AG10803 (cell line): ENCODE measurements around the gene PTPN13.

Source experiments
- DNase-seq: peaks from one replicate; pipeline ENCODE4 v3.0.0; 2010; ENCODE audit warnings: low read depth
- H3K4me3 ChIP-seq: 2 replicates; pipeline ENCODE4 v1.5.1; 2011; ENCODE audit warnings: mild to moderate bottlenecking, low read length, control low read depth
- TF ChIP-seq, protein P1 (sequence below): conservative IDR thresholded peaks from 2 replicates; pipeline ENCODE4 v1.5.1; 2011; ENCODE audit warnings: mild to moderate bottlenecking, low read length, control low read depth, inconsistent platforms

PTPN13 gene

DNA sequence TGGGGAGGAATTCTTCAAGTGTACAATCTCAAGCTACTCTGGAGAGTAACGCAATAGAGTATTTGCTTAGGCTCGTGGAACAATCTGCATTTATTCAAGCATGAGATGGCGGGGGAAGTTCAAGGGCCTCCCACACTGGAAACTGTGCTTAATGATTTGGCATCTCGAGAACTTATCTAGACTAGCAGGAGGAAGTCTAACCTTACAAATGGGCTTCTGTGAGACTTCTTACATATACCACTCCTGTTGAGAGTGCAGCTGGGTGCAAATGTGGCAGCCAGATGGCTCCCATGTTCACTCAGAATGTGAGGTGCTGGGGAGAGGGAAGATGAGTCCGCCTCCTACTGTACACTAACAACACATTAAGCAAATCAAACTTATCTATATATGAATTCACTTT is 29.3 kb upstream of the PTPN13 start:
- DNase-seq, result peak; percentile 9

DNA sequence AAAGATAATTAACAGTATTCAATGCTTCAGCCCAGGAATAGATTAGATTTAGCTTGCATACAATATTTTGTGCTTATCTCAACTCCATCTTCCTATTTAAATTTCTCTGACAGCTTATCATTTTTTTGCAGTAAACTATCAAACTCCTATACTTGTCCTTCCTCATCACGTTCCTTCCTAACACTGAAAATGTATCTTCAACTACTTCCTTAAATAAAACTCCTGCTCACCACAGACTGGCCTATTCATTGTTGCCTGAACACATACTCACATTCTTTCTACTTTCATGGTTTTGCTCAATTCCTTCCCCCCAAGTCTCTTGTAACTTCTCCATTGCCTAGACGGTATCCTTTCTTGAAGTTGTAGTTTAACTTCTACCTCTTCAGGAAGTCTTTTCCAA is 28.5 kb upstream of the PTPN13 start:
- no peak for DNase-seq
- TF ChIP-seq, protein P1, sequence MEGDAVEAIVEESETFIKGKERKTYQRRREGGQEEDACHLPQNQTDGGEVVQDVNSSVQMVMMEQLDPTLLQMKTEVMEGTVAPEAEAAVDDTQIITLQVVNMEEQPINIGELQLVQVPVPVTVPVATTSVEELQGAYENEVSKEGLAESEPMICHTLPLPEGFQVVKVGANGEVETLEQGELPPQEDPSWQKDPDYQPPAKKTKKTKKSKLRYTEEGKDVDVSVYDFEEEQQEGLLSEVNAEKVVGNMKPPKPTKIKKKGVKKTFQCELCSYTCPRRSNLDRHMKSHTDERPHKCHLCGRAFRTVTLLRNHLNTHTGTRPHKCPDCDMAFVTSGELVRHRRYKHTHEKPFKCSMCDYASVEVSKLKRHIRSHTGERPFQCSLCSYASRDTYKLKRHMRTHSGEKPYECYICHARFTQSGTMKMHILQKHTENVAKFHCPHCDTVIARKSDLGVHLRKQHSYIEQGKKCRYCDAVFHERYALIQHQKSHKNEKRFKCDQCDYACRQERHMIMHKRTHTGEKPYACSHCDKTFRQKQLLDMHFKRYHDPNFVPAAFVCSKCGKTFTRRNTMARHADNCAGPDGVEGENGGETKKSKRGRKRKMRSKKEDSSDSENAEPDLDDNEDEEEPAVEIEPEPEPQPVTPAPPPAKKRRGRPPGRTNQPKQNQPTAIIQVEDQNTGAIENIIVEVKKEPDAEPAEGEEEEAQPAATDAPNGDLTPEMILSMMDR, result no peak
- H3K4me3 ChIP-seq, result no peak overlapping the region

More for the DNA sequence above, 29.3 kb upstream of the PTPN13 start:
- no peak overlapping the region for H3K4me3 ChIP-seq
- TF ChIP-seq, protein P1, result no peak

DNA sequence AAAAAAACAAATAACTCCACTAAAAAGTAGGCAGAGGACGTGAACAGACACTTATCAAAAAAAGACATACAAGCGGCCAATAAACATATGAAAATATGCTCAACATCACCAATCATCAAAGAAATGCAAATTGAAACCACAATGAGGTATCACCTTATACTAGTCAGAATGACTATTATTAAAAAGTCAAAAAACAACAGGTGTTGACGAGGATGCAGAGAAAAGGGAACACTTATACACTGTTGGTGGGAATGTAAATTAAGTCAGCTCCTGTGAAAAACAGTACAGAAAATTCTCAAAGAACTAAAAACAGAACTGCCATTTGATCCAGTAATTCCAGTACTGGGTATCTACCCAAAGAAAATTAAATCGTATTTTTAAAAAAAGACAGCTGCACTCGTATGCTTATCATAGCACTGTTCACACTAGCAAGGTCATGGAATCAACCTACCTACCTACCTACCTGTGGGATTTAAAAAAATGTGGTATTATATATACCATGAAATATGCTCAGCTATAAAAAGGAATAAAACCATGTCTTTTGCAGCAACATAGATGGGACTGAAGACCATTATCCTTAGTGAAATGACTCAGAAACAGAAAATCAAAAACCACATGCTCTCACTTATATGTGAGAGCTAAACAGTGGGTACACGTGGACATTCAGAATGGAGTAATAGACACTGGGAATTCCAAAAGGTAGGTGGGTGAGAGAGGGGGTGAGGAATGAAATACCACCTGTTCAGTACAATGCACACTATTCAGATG is 24.8 kb upstream of the PTPN13 start:
- TF ChIP-seq, protein P1, result no peak
- H3K4me3 ChIP-seq, result no peak overlapping the region

DNA sequence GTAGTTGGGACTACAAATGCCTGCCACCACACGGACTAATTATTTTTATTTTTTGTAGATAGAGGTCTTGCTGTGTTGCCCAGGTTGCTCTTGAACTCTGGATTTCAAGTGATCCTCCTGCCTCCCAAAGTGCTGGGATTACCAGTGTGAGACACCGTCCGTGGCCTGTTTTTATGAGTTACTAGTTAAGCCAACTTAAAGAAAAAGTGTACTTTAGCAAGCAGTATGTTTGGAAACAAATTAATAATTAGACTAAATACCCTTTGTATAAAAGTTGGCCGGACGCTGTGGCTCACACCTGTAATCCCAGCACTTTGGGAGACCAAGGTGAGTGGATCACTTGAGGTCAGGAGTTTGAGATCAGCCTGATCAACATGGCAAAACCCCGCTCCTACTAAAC is 14.2 kb upstream of the PTPN13 start:
- no peak overlapping the region for H3K4me3 ChIP-seq
- TF ChIP-seq, protein P1, result no peak
- DNase-seq, result no peak

More for the DNA sequence above, 24.8 kb upstream of the PTPN13 start:
- DNase-seq, result no peak

DNA sequence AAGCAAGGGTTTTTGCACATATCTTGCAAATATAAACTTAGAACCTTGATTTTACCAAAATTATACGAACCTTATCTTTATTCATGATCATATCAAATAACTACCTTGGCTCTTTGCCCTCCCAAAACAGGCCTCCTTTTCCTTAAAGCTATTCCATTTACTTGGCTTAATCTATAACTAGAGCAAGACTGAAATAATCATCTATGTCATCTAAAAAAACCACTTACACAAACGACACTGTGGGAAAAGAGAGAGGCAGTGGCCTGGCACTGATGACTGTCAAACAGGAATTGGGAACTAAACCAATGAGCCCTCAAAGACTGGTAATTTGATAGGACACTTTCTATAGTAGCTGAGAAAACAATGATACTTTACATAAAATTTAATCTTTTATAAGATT is 11.7 kb upstream of the PTPN13 start:
- TF ChIP-seq, protein P1, result no peak
- H3K4me3 ChIP-seq, result no peak overlapping the region
- no peak for DNase-seq

DNA sequence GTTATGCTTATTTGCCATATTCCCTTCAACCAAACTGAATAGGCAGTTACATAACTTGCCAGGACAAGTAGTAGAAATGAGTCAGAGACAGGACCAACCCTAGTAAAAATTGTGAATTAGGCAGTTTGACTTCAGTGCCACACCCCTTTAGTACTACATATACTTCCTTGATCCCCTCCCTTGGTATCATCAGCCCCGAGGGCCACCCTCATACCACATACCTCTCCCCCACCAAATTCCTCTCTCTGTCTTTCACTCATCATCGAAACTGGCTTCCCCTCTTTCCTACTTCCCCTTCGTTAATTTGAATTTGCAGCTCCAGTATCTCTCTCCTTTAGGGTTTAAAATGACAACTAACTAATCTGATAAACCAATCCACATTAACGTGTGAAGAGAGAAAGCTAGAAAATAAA is 7.9 kb upstream of the PTPN13 start:
- no peak for DNase-seq
- no peak overlapping the region for H3K4me3 ChIP-seq
- TF ChIP-seq, protein P1, result no peak
